GM19452 (cell line): Measurements from ENCODE around the gene MAP3K4.

Source experiments
- ATAC-seq: cut with Tn5 transposase; IDR thresholded peaks from one replicate; pipeline ENCODE4 v1.9.1; 2021; ENCODE audit not compliant: unreplicated experiment

MAP3K4 gene

GRCh38 chr6:161001421-161001820 is 9.9 kb downstream of the MAP3K4 start:
- no peak for ATAC-seq

- no peak for ATAC-seq
These were observed 11.8 kb downstream of the MAP3K4 start for GRCh38 chr6:161003336-161003735.

- no peak for ATAC-seq
These were observed 16.7 kb downstream of the MAP3K4 start for GRCh38 chr6:161008245-161008644.

- ATAC-seq: no peak
These were observed 18.4 kb downstream of the MAP3K4 start for GRCh38 chr6:161009991-161010390.

- ATAC-seq: no peak
These were observed 18.8 kb downstream of the MAP3K4 start for GRCh38 chr6:161010418-161010817.

GRCh38 chr6:161011492-161012480 is 20.2 kb downstream of the MAP3K4 start:
- ATAC-seq: no peak

- no peak for ATAC-seq
These were observed 22.1 kb downstream of the MAP3K4 start for GRCh38 chr6:161013695-161014094.

- ATAC-seq: no peak
These were observed 26.4 kb downstream of the MAP3K4 start for GRCh38 chr6:161017766-161018564.

- ATAC-seq: no peak
These were observed 27.8 kb downstream of the MAP3K4 start for GRCh38 chr6:161019324-161019839.

GRCh38 chr6:161021543-161021942 is 30.0 kb downstream of the MAP3K4 start:
- no peak for ATAC-seq

GRCh38 chr6:161021998-161022743 is 30.6 kb downstream of the MAP3K4 start:
- ATAC-seq: no peak

GRCh38 chr6:161023316-161023715 is 31.7 kb downstream of the MAP3K4 start:
- ATAC-seq: no peak

GRCh38 chr6:161024364-161024920 is 32.9 kb downstream of the MAP3K4 start:
- no peak for ATAC-seq

- ATAC-seq: no peak
These were observed 35.8 kb downstream of the MAP3K4 start for GRCh38 chr6:161027385-161027784.

GRCh38 chr6:161029195-161029809 is 37.7 kb downstream of the MAP3K4 start:
- peak; percentile 82 for ATAC-seq

- ATAC-seq: no peak
These were observed 40.3 kb downstream of the MAP3K4 start for GRCh38 chr6:161031721-161032495.

GRCh38 chr6:161033667-161034066 is 42.1 kb downstream of the MAP3K4 start:
- no peak for ATAC-seq

- no peak for ATAC-seq
These were observed 43.8 kb downstream of the MAP3K4 start for GRCh38 chr6:161035182-161035980.

- no peak for ATAC-seq
These were observed 44.4 kb downstream of the MAP3K4 start for GRCh38 chr6:161035981-161036263.
